H1 (cell line): ENCODE measurements around the gene TM4SF18. TPM values are rescaled to one million over a fixed set of nuclear protein-coding genes. Genes with fewer than 3 reads are reported as not detected.

ENCODE experiments used
- CTCF ChIA-PET: fragments of 300-600 bp; sonication (Branson Sonifier 250); formaldehyde crosslinking; loops from one replicate; lab custom pipeline; 2021; ENCODE audit not compliant: partially characterized antibody; lab: Charles Lee
- POLR2A ChIA-PET: fragments of 300-600 bp; sonication (Branson Sonifier 250); formaldehyde crosslinking; loops from one replicate; lab custom pipeline; 2021; ENCODE audit warnings: inconsistent platforms; ENCODE audit not compliant: partially characterized antibody; lab: Charles Lee
- DNase-seq, 2 experiments: peaks; one replicate each; pipeline versions ENCODE4 v3.0.0 to v3.0.0-alpha.2; 2010 to 2022; ENCODE audit warnings: low spot score in 2 of 2, low read depth in 1 of 2, mixed read lengths in 1 of 2
- FAIRE-seq: peaks from 2 replicates; lab custom pipeline; 2011; peaks lifted over from hg19 to GRCh38; lab: Jason Lieb, UNC
- H2AFZ ChIP-seq: 2 replicates; pipeline ENCODE4 v1.8.1; 2012; ENCODE audit warnings: low read length, inconsistent platforms
- H2AK5ac ChIP-seq: 2 replicates; pipeline ENCODE4 v1.6.1; 2013; ENCODE audit warnings: low read depth, low read length
- H2BK120ac ChIP-seq: replicated peaks from 2 replicates; pipeline ENCODE3; 2013; ENCODE audit warnings: low read depth, low read length, inconsistent platforms
- H2BK12ac ChIP-seq: 2 replicates; pipeline ENCODE4 v1.6.1; 2013; ENCODE audit warnings: low read depth, low read length
- H2BK15ac ChIP-seq: 2 replicates; pipeline ENCODE4 v1.6.1; 2013; ENCODE audit warnings: low read length
- H2BK20ac ChIP-seq: 2 replicates; pipeline ENCODE4 v1.6.1; 2013; ENCODE audit warnings: low read length
- H2BK5ac ChIP-seq: 2 replicates; pipeline ENCODE4 v1.6.1; 2013; ENCODE audit warnings: low read depth, low read length
- H3K14ac ChIP-seq: 2 replicates; pipeline ENCODE4 v1.6.1; 2013; ENCODE audit warnings: inconsistent platforms; ENCODE audit not compliant: insufficient read length
- H3K18ac ChIP-seq: 2 replicates; pipeline ENCODE4 v1.6.1; 2013; ENCODE audit warnings: low read length; ENCODE audit errors: extremely low read depth
- H3K23ac ChIP-seq: 2 replicates; pipeline ENCODE4 v1.6.1; 2013; ENCODE audit warnings: inconsistent platforms; ENCODE audit not compliant: insufficient read length
- H3K23me2 ChIP-seq: 2 replicates; pipeline ENCODE4 v1.6.1; 2013; ENCODE audit warnings: low read depth, low read length
- H3K27ac ChIP-seq: 2 replicates; pipeline ENCODE4 v1.6.1; 2011; ENCODE audit warnings: low read depth, low read length, inconsistent platforms
- H3K27me3 ChIP-seq, 4 experiments: replicated peaks in 1 of 4; 1 replicate in 1 of 4; 2 replicates in 3 of 4; pipeline versions ENCODE4 v1.6.1 to v1.8.1; 2011 to 2013; ENCODE audit warnings: low read length in 3 of 4, mild to moderate bottlenecking in 3 of 4, inconsistent platforms in 2 of 4, mixed read lengths in 2 of 4, moderate library complexity in 1 of 4; ENCODE audit not compliant: control insufficient read depth in 3 of 4, insufficient read depth in 3 of 4; ENCODE audit errors: extremely low read depth in 1 of 4
- H3K36me3 ChIP-seq, 4 experiments: 2 replicates each; pipeline versions ENCODE4 v1.6.1 to v1.8.1; 2011 to 2013; ENCODE audit warnings: mild to moderate bottlenecking in 4 of 4, low read length in 3 of 4, moderate library complexity in 2 of 4, control low read depth in 1 of 4, inconsistent platforms in 1 of 4; ENCODE audit not compliant: insufficient read depth in 4 of 4, control insufficient read depth in 2 of 4
- H3K4ac ChIP-seq: replicated peaks from 2 replicates; pipeline ENCODE3; 2013; ENCODE audit warnings: low read length, low read depth, mixed read lengths, inconsistent platforms; ENCODE audit not compliant: insufficient read length
- H3K4me1 ChIP-seq, 4 experiments: replicated peaks in 1 of 4; 1 replicate in 1 of 4; 2 replicates in 3 of 4; pipeline versions ENCODE4 v1.6.1 to v1.8.1; 2011 to 2013; ENCODE audit warnings: low read length in 3 of 4, inconsistent platforms in 2 of 4, mixed read lengths in 1 of 4; ENCODE audit not compliant: insufficient read depth in 4 of 4, control insufficient read depth in 3 of 4
- H3K4me2 ChIP-seq, 2 experiments: 2 replicates each; pipeline versions ENCODE4 v1.6.1 to v1.8.1; 2011 to 2013; ENCODE audit warnings: low read depth in 2 of 2, low read length in 2 of 2, control low read depth in 1 of 2, inconsistent platforms in 1 of 2, mild to moderate bottlenecking in 1 of 2; ENCODE audit not compliant: insufficient read depth in 1 of 2
- H3K4me3 ChIP-seq, 4 experiments: fragments of 200-600, 300-600 bp in 1 of 4; sonication (generic), shearing (Covaris generic), sonication (Bioruptor Twin) in 1 of 4; 2 replicates each; pipeline versions ENCODE4 v1.5.1 to v1.8.1; 2011 to 2016; ENCODE audit warnings: low read length in 4 of 4, low read depth in 3 of 4, control low read depth in 2 of 4, inconsistent platforms in 2 of 4, mild to moderate bottlenecking in 2 of 4, mixed read lengths in 1 of 4, moderate library complexity in 1 of 4; ENCODE audit not compliant: insufficient read depth in 2 of 4; ENCODE audit errors: extremely low read depth in 1 of 4
- H3K56ac ChIP-seq: replicated peaks from 2 replicates; pipeline ENCODE3; 2013; ENCODE audit warnings: low read depth, mild to moderate bottlenecking, mixed read lengths, low read length, inconsistent platforms; ENCODE audit not compliant: insufficient read length
- H3K79me1 ChIP-seq: 2 replicates; pipeline ENCODE4 v1.6.1; 2013; ENCODE audit warnings: low read depth, low read length, control low read depth
- H3K79me2 ChIP-seq, 2 experiments: 2 replicates each; pipeline versions ENCODE4 v1.6.1 to v1.8.1; 2012 to 2013; ENCODE audit warnings: low read length in 2 of 2, mild to moderate bottlenecking in 2 of 2, inconsistent platforms in 1 of 2; ENCODE audit not compliant: insufficient read depth in 2 of 2, control insufficient read depth in 1 of 2
- H3K9ac ChIP-seq, 4 experiments: replicated peaks in 1 of 4; 1 replicate in 1 of 4; 2 replicates in 3 of 4; pipeline versions ENCODE4 v1.6.1 to v1.8.1; 2011 to 2013; ENCODE audit warnings: low read depth in 3 of 4, low read length in 3 of 4, control low read depth in 2 of 4, mild to moderate bottlenecking in 2 of 4, moderate library complexity in 2 of 4, inconsistent platforms in 1 of 4; ENCODE audit errors: extremely low read depth in 1 of 4
- H3K9me3 ChIP-seq, 2 experiments: 2 replicates each; pipeline versions ENCODE4 v1.6.1 to v1.8.1; 2012 to 2013; ENCODE audit warnings: mild to moderate bottlenecking in 2 of 2, moderate library complexity in 2 of 2, control low read depth in 1 of 2, inconsistent platforms in 1 of 2, low read depth in 1 of 2, low read length in 1 of 2, mixed read lengths in 1 of 2; ENCODE audit not compliant: insufficient read depth in 2 of 2
- H4K20me1 ChIP-seq, 2 experiments: replicated peaks in 1 of 2; 2 replicates each; pipeline versions ENCODE3 to v1.8.1; 2011 to 2013; ENCODE audit warnings: inconsistent platforms in 2 of 2, low read length in 2 of 2, mild to moderate bottlenecking in 1 of 2; ENCODE audit not compliant: insufficient read depth in 2 of 2, control insufficient read depth in 1 of 2
- H4K5ac ChIP-seq: 2 replicates; pipeline ENCODE4 v1.6.1; 2013; ENCODE audit warnings: low read length, low read depth, mixed read lengths, inconsistent platforms; ENCODE audit not compliant: insufficient read length
- H4K8ac ChIP-seq: 2 replicates; pipeline ENCODE4 v1.8.0; 2013; ENCODE audit warnings: mild to moderate bottlenecking, moderate library complexity, low read length, inconsistent platforms; ENCODE audit not compliant: insufficient read depth; ENCODE audit errors: extremely low read depth
- H4K91ac ChIP-seq: replicated peaks from 2 replicates; pipeline ENCODE3; 2013; ENCODE audit warnings: low read length, mixed read lengths, inconsistent platforms; ENCODE audit not compliant: insufficient read length
- SAP30 ChIP-seq: fragments of 300-600 bp; sonication (generic); IDR thresholded peaks from 2 replicates; pipeline ENCODE4 v1.7.1; 2012; ENCODE audit warnings: low read length, moderate library complexity, mild to moderate bottlenecking, inconsistent platforms; ENCODE audit not compliant: insufficient read depth, insufficient replicate concordance
- WGBS, 2 experiments: shearing (Covaris generic) in 1 of 2; methylation state at CpG; one replicate each; pipeline versions ENCODE4 v1.1.6 to v1.1.7; 2013 to 2015; ENCODE audit warnings: low lambda C conversion rate in 2 of 2, mixed read lengths in 2 of 2, inconsistent platforms in 1 of 2, low coverage in 1 of 2, missing lambda C conversion rate in 1 of 2; ENCODE audit not compliant: insufficient replicate concordance in 2 of 2, insufficient coverage in 1 of 2, insufficient read length in 1 of 2; ENCODE audit errors: extremely low coverage in 1 of 2, missing lambda C conversion rate in 1 of 2; 5-methylcytosine and 5-hydroxymethylcytosine counted together
- polyA plus RNA-seq, 7 experiments: library from polyadenylated mRNA; depleted of rRNA in 3 of 7; stranded (reverse) in 5 of 7; unstranded in 2 of 7; fragments of >200 nt in 5 of 7; fragments of 200-250 nt in 2 of 7; gene quantifications; 1 replicate in 5 of 7; 2 replicates in 1 of 7; 4 replicates in 1 of 7; pipeline versions ENCODE4 v1.2.1 to v1.2.3, GENCODE V29; 2011 to 2013; ENCODE audit warnings: missing spikeins in 2 of 7, mixed read lengths in 2 of 7
- total RNA-seq: library from RNA; stranded (reverse); fragmentation: NEBNext Ultra II Directional; extraction: Animal tissue kit (Norgen Biotek cat#: 25700); gene quantifications from 2 replicates; pipeline ENCODE4 v1.2.1, GENCODE V29; 2021

Gene TM4SF18
- total and polyA plus RNA-seq, 2 of the 8 experiments (the other 6 are each of a cell fraction or from before 2014, with no cell fraction given), result 2.9 to 13.6 TPM

DNA sequence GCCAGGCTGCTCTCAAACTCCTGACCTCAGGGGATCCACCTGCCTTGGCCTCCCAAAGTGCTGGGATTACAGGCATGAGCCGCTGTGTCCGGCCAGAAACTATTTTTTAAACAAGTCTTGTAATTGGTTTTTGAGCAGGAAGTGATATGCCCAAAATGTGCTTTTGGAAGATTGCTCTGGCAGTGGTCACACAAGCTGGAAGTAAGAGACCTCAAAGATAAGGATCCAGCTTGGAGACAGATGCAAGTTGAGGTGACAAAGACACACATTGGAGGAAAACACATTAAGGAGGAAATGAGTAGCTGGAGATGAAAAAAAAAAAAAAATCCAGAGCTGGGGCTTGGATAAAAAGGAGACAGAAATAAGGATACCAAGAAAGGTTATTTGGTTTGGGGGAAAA, 6.3 kb downstream of the TM4SF18 start:
- Histone ChIP-seq H2BK5ac (no peak overlapping the region), H3K4me2 (no peak overlapping the region), H3K27me3 (no peaks in the 10 kb centered on the region), H3K23me2 (no peaks in the 10 kb centered on the region), H2BK20ac (no peak overlapping the region), H3K4me3 (no peak overlapping the region), H2AFZ (no peak overlapping the region), H2BK12ac (no peak overlapping the region), H4K91ac (no peak overlapping the region), H3K79me1 (no peaks in the 10 kb centered on the region), H3K18ac (no peak overlapping the region), H2BK15ac (no peak overlapping the region), H3K9ac (no peak overlapping the region), H4K8ac (no peak overlapping the region), H3K14ac (no peak overlapping the region), H3K27ac (no peak overlapping the region), H3K36me3 (no peaks in the 10 kb centered on the region; a peak in 1 of 8 replicates), H4K20me1 (no peaks in the 10 kb centered on the region), H3K79me2 (no peaks in the 10 kb centered on the region), H2BK120ac (no peak overlapping the region), H4K5ac (no peak overlapping the region), H3K23ac (no peak overlapping the region), H3K56ac (no peak overlapping the region), H3K4ac (no peak overlapping the region), H3K4me1 (no peaks in the 10 kb centered on the region), H3K9me3 (no peaks in the 10 kb centered on the region), H2AK5ac (no peak overlapping the region)
- TF ChIP-seq SAP30, result no peak
- DNase-seq (no peak), FAIRE-seq (no peak)
- POLR2A ChIA-PET, result interaction anchor here (0.6 kb wide), 1 partner anchor 32 kb away, joined by 3 read pairs; no protein-coding TSS in a partner anchor
- CTCF ChIA-PET, result interaction anchor here (0.7 to 1.5 kb wide), 8 partner anchors 19 to 370 kb away, joined by 3 to 4 read pairs (median 3); no protein-coding TSS in a partner anchor
- 94% methylated on average over 2 of the region's 2 CpGs; no CpG with 5 or more reads in 1 of the 2 experiments for WGBS, 2 experiments
